HG03108 (cell line): ENCODE data around the gene ZP2.
"Not testable (repeated sequence)": the region's sequence is repeated elsewhere in the genome, so short reads cannot be mapped to it uniquely, and the experiment has no call there.

Experiments used
- ATAC-seq: cut with Tn5 transposase; IDR thresholded peaks from one replicate; pipeline ENCODE4 v1.9.1; 2021; ENCODE audit warnings: moderate library complexity; ENCODE audit not compliant: unreplicated experiment

Gene ZP2

DNA sequence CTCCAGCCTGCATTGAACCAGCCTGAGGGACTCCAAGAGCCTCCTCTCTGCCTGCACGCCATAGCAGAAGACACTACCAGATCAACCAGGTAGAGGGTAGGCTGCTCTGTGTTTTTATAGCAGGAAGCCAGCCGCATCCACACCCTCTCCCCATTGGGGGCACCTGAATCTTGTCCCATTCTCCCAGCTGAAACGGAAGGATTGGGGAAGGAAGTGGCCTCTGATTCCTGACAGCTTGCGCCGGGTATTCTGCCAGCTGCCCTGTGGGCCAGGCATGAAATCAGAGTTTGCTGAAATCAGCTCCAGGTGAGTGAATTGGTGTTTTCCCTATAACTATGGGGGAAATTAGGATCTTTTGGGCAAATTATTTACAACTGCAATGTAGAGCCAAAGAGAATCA lies at the start of gene ZP2:
TSS of gene ZP2 (minus strand) at position 89 of the 400 bp plus-strand sequence. CDS start at position 62, 27 bp downstream.
- ATAC-seq = no peak

- no peak for ATAC-seq
Measured at GRCh38 chr16:21257284-21257683, 45.9 kb upstream of the ZP2 start.

- no peak for ATAC-seq
Measured at GRCh38 chr16:21256636-21257035, 45.3 kb upstream of the ZP2 start.

GRCh38 chr16:21253470-21253869 lies 42.1 kb upstream of the ZP2 start:
- ATAC-seq = no peak

GRCh38 chr16:21250072-21250923 lies 38.9 kb upstream of the ZP2 start:
- no peak for ATAC-seq

DNA sequence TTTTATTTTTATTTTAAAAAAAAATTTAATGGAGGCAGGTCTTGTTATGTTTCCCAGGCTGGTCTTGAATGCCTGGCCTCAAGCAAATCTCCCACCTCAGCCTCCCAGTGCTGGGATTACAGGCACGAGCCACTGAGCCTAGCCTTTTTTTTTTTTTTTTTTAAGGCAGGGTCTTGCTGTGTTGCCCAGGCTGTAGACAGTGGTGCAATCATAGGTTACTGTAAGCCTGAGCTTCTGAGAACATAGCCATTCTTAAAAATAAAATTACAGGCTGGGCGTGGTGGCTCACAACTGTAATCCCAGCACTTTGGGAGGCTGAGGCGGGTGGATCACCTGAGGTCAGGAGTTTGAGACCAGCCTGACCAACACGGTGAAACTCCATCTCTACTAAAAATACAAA lies 36.8 kb upstream of the ZP2 start:
- ATAC-seq = not testable (repeated sequence)

DNA sequence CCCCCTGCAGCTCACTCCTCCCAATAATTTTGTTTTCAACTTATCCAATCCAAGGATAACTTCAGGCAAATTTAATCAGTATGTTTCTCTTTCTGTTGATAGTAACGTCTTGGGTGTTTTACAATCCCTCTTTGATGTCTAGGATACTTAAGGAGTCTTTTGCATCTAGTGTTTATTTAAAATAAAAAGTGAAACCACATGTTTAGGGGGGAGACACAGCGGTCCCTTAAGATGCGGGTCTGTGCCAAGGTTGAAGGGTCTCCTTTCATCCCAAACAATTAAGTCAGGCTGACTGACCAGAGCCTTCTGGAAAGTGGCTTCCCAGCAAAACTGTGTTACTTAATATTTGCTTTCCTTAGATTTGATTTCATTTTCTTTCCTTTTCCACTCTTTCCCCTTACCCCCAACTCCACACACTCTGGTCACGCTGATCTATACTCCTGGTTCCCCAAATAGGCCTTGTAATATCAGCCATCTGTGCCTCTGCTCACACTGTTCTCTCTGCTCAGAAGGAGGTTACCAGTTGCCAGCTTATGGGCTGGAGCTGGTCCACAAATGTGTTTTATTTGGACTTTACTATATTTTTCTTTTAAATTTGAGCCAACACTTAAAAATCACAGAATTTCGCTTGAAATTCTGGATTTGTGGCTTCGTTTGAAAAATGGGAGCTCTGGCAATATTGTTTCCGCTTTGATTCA lies 33.3 kb upstream of the ZP2 start:
- ATAC-seq = no peak

GRCh38 chr16:21242756-21243155 lies 31.4 kb upstream of the ZP2 start:
- ATAC-seq = no peak

- ATAC-seq = no peak
Measured at GRCh38 chr16:21239646-21240045, 28.3 kb upstream of the ZP2 start.

- ATAC-seq = no peak
Measured at GRCh38 chr16:21236831-21237230, 25.5 kb upstream of the ZP2 start.

DNA sequence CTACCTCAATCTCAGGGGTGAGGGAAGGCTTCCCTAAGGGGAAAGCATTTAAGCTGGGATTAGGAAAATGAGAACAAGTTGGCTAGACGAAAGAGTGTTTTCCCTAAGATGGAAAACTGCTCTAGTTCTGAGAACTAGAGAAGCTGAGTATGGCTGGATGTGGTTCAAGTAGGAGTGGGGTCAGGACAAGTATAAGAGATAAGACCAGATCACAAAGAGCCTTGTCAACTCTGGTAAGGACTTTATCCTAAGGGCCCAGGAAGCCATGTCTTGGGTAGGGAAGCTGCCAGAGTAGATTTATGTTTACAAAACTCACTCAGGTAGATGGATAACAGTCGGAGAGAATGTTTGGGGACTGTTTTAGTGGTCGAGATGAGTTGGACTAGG lies 23.8 kb upstream of the ZP2 start:
- no peak for ATAC-seq

- ATAC-seq = no peak
Measured at GRCh38 chr16:21233521-21234150, 22.3 kb upstream of the ZP2 start, which contains the start of gene ANKS4B. TSS of gene ANKS4B (plus strand) at chr16:21233699. CDS start at chr16:21233738, 39 bp downstream.

DNA sequence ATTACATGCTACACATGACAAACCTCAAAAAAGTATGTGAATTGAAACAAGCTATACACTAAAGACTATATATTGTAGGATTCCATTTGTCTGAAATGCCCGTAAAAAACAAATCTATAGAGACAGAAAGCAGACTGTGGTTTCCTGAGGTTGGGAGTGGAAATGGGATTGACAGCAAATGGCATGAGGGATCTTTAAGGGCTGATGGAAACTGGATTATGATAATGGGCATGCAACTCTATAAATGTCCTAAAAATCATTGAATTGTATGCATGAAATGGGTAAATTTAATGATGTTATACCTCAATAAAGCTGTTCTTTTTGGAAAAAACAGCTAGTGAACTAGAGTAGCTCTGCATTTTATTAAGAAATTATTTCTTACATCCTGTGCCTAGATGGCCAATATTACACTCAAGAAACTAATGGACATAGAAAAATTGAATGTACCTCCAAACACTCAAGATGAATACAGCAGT lies 21.7 kb upstream of the ZP2 start:
- ATAC-seq = no peak

GRCh38 chr16:21228361-21228872 lies 17.0 kb upstream of the ZP2 start:
- ATAC-seq = no peak

DNA sequence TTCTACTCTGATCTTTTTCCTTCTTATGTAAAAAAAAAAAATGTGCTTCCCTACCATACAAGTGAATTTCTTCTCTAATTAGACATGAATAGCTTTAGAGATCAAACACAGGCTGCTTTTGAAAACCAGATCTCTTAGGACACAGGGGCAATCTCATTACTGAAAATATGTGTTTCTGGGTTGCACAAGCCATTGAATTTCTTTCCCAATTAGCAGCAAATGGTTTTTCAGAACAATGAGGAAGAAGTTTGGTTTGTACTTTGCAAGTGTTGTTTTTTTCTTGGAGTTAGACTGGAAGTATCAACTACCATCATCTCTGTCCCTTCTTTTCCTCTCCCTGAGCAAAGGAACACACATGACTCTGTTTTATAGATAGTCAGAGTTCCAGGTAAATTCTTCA lies 16.5 kb upstream of the ZP2 start:
- ATAC-seq = no peak

DNA sequence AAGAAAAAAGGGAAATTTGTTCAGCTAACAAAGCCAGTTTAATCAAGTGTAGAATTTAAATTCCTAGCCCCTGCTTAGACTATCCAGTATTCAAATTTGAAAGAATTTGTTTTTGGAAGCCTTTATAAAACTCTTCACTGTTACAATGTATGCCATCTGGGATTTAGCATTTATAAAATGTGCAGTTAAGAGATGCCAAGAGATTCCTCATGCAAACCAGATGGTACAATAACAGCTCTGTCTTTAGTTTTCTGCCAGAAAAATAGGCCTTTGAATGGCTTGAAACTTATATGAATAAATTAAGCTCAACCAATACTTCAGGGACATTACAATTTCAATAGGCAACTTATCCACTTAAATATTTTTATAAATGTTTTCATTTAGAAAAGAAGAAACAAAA lies 15.4 kb upstream of the ZP2 start:
- ATAC-seq = no peak

- ATAC-seq = no peak
Measured at GRCh38 chr16:21224800-21225199, 13.4 kb upstream of the ZP2 start.

DNA sequence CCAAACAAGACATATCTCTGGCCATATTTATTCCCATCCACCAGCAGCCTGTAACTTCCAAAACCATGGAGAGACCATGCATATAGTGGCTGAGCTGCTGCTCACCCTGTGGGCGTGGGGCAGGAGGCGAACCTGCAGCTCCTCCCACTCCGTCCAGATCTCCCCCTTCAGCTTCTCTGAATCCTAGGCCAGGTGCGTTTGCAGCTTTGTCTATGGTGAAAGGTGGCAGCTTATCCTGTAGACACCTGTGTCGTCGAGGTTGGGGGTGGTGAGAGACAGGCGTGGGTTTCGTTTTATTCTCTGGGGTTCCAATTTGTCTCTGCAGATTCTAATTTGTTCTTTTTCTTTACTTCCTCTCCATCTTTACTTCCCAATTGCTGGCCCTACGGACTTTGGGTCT lies 12.4 kb upstream of the ZP2 start:
- no peak for ATAC-seq

DNA sequence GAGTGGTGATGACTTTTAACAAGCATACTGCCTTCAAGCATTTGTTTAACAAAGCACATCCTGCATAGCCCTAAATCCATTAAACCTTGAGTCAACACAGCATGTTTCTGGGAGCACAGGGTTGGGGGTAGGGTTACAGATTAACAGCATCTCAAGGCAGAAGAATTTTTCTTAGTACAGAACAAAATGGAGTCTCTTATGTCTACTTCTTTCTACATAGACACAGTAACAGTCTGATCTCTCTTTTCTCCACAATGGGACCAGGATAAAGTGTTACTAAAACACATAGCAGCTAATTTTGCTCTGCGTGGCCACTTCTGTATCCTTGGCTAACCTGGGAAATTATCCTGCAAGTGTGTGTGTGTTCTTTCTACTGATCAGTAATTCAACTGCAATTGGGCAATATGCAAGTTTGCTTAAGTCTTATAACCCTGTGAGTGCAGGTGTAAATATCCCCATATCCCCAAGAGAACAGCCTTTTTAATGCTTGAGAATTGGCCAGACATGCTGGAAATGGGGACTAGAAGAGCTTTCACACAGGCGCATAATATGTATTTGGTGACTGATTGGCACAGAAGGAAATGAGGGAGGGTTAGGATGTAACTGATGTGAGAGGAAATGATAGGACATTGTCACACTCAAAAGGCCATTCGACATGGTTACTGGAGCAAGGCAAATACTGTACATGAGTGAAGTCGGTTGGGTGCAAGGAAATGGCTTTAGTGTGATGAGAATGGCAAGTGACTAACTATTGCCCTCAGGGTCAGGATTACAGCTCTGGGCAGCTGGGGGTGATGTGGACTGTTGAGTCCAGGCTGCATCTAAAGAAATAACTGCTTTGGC lies 11.3 kb upstream of the ZP2 start:
- ATAC-seq = no peak

GRCh38 chr16:21219551-21219950 lies 8.2 kb upstream of the ZP2 start:
- no peak for ATAC-seq

DNA sequence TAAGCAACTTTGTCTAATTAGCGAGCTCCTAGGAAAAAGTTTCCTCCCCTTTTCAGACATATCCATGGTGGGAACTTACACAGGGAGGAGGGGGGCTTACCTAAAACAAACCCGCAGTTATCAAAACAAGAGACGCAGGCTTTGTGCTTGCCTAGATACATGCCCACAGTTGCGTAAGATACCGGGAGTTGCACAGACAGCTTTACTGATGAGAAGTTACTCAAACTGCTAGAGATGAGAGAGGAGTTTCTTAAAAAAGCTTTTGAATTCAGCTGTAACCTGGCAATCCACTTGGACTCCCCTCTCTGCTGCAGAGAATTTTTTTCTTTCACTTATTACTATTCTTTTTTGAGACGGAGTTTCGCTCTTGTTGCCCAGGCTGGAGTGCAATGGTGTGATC lies 6.8 kb upstream of the ZP2 start:
- no peak for ATAC-seq
